K562 (cell line): ENCODE data around the gene MBOAT2. TPM values are rescaled to one million over a fixed set of nuclear protein-coding genes. Genes with fewer than 3 reads are reported as not detected.
A peak's percentile ranks its signal among the peaks of the same experiment; 100 is the strongest.

Experiments
- CBFA2T2 ChIP-seq: fragments of 450-650 bp; conservative IDR thresholded peaks from 2 replicates; pipeline ENCODE4 v1.6.1; 2017; ENCODE audit warnings: mild to moderate bottlenecking
- CREB1 ChIP-seq, 2 experiments: sonication (generic) in 1 of 2; formaldehyde crosslinking in 1 of 2; IDR thresholded peaks; 2 replicates each; pipeline versions ENCODE4 v1.6.1 to v1.8.0; 2012 to 2022; ENCODE audit warnings: inconsistent platforms in 1 of 2, mild to moderate bottlenecking in 1 of 2, missing genetic modification reagents in 1 of 2, moderate library complexity in 1 of 2
- ELF4 ChIP-seq: fragments of 450-650 bp; formaldehyde crosslinking; IDR thresholded peaks from 2 replicates; pipeline ENCODE4 v1.4.0; 2022; ENCODE audit warnings: missing genetic modification characterization
- GATAD2A ChIP-seq: fragments of 450-650 bp; IDR thresholded peaks from 2 replicates; pipeline ENCODE4 v1.6.1; 2017
- HDAC8 ChIP-seq: fragments of 450-650 bp; IDR thresholded peaks from 2 replicates; pipeline ENCODE4 v1.6.1; 2016; ENCODE audit warnings: mild to moderate bottlenecking, missing genetic modification characterization, moderate library complexity, missing compliant biosample characterization
- JUND ChIP-seq, 2 experiments: IDR thresholded peaks; 2 replicates in 1 of 2; 3 replicates in 1 of 2; pipeline ENCODE4 v1.6.1; 2011; ENCODE audit warnings: borderline replicate concordance in 2 of 2, low read depth in 2 of 2, low read length in 2 of 2, improper control_type of control experiment in 1 of 2, missing biosample characterization in 1 of 2, missing genetic modification characterization in 1 of 2, missing genetic modification reagents in 1 of 2
- PHF8 ChIP-seq: fragments of 200-600 bp; sonication (generic); IDR thresholded peaks from 2 replicates; pipeline ENCODE4 v1.6.1; 2012; ENCODE audit warnings: mixed run types, mild to moderate bottlenecking, inconsistent platforms, low read length, moderate library complexity, borderline replicate concordance
- POLR2G ChIP-seq: fragments of 200-400 bp; formaldehyde crosslinking; IDR thresholded peaks from 2 replicates; pipeline ENCODE4 v1.6.1; 2017; ENCODE audit warnings: low read depth, mild to moderate bottlenecking, antibody characterized with exemption, low read length, moderate library complexity
- SRSF3 ChIP-seq: fragments of 200-400 bp; formaldehyde crosslinking; IDR thresholded peaks from 2 replicates; pipeline ENCODE4 v1.6.1; 2016; ENCODE audit warnings: mild to moderate bottlenecking, low read length, moderate library complexity; ENCODE audit not compliant: insufficient read depth
- SUPT5H ChIP-seq: fragments of 450-650 bp; IDR thresholded peaks from 2 replicates; pipeline ENCODE4 v1.6.1; 2016
- TAF7 ChIP-seq: fragments of 450-650 bp; IDR thresholded peaks from 2 replicates; pipeline ENCODE4 v1.6.1; 2016; ENCODE audit warnings: missing genetic modification characterization, missing compliant biosample characterization
- ZKSCAN1 ChIP-seq: fragments of 150-350 bp; IDR thresholded peaks from 2 replicates; pipeline ENCODE4 v1.6.1; 2016; ENCODE audit warnings: low read depth, low read length
- ZNF263 ChIP-seq: sonication (generic); formaldehyde crosslinking; IDR thresholded peaks from 2 replicates; pipeline ENCODE4 v1.8.0; 2022; ENCODE audit warnings: mild to moderate bottlenecking, missing genetic modification reagents, borderline replicate concordance
- ZNF274 ChIP-seq: IDR thresholded peaks from 2 replicates; pipeline ENCODE4 v1.6.1; 2011; ENCODE audit warnings: low read depth, mild to moderate bottlenecking, low read length, moderate library complexity, borderline replicate concordance
- polyA plus RNA-seq, 8 experiments: library from polyadenylated mRNA; depleted of rRNA in 4 of 8; stranded (reverse) in 5 of 8; unstranded in 3 of 8; fragments of >200 nt; fragmentation: Nextera tagmentation in 2 of 8; fragmentation: Illumina TruSeq in 1 of 8; extraction: Ambion mirVana in 2 of 8; extraction: Trizol in 1 of 8; gene quantifications; 2 replicates each; pipeline versions ENCODE4 v1.2.1 to v1.2.3, GENCODE V29; 2011 to 2014; ENCODE audit warnings: inconsistent platforms in 1 of 8, missing spikeins in 1 of 8
- total RNA-seq, 7 experiments: library from RNA; depleted of rRNA in 6 of 7; stranded (reverse); fragments of >200 nt in 6 of 7; fragmentation: Illumina TruSeq in 2 of 7; extraction: Trizol in 2 of 7; gene quantifications; 2 replicates each; pipeline versions ENCODE4 v1.2.1 to v1.2.3, GENCODE V29; 2011 to 2021; ENCODE audit warnings: low replicate concordance in 1 of 7
- TF ChIP-seq, protein P1 (sequence below): sonication (generic); formaldehyde crosslinking; IDR thresholded peaks from 2 replicates; pipeline ENCODE4 v1.8.1; 2022; ENCODE audit warnings: missing genetic modification reagents
- TF ChIP-seq, protein P2 (sequence below): fragments of 450-650 bp; formaldehyde crosslinking; conservative IDR thresholded peaks from 2 replicates; pipeline ENCODE4 v1.4.0; 2022; ENCODE audit warnings: mild to moderate bottlenecking, missing genetic modification characterization
- TF ChIP-seq, protein P3 (sequence below): fragments of 250-450 bp; sonication (Bioruptor Pico); IDR thresholded peaks from 2 replicates; pipeline ENCODE4 v1.9.0; 2021; ENCODE audit warnings: mild to moderate bottlenecking, inconsistent platforms

MBOAT2 gene
- total and polyA plus RNA-seq, 9 of the 15 experiments (the other 6 are each of a cell fraction or from before 2014, with no cell fraction given), result 8.4 to 122 (median 27.6) TPM

DNA sequence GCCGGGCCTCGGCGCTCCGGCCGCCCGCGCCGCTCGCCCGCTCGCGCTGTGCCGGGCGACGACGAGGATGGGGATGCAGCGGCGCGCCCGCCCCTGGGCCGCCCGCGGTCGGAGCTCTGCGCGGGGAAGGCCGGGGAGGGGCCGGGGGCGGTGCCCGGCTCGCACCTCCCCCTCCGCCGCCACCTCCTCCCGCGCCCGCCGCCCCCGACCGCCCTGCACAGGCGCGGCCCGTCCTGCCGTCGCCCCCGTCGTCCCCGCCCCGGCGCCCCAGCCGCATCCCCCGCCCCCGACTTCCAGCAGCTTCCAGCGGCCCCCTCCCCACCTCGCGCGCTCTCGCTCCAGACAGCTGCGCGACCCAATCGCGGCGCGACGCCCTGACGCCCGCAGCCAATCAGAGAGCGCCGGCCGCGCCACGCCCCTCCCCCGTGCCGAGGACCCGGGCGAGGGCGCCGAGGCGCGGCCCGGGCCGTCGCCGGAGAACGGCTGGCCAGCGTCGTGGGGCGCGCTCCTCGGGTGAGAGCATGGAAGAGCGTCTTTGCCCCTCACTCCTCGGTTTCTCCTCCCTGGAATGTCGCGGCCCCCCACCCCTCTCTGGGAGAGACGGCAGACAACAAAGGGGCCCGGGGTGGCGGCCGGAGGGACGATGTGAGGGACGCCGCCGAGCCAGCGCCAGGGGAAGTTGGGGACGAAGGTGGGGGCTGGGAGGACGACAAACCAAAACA, at the start of gene MBOAT2 (continued):
- TF ChIP-seq, protein P1, sequence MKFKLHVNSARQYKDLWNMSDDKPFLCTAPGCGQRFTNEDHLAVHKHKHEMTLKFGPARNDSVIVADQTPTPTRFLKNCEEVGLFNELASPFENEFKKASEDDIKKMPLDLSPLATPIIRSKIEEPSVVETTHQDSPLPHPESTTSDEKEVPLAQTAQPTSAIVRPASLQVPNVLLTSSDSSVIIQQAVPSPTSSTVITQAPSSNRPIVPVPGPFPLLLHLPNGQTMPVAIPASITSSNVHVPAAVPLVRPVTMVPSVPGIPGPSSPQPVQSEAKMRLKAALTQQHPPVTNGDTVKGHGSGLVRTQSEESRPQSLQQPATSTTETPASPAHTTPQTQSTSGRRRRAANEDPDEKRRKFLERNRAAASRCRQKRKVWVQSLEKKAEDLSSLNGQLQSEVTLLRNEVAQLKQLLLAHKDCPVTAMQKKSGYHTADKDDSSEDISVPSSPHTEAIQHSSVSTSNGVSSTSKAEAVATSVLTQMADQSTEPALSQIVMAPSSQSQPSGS (CRISPR knock-in tag), result no peak
- TF ChIP-seq ZNF263, result peak; percentile 58; the same call in 1 of the 2 replicates
- peak; percentile 94 for TF ChIP-seq POLR2G
- TF ChIP-seq SRSF3, result 0 out of 2 replicates have a peak, but pooled peaks have one; percentile 35
- no peak for TF ChIP-seq ZKSCAN1
- TF ChIP-seq HDAC8 (tag), result 0 out of 2 replicates have a peak, but pooled peaks have one; percentile 41
- TF ChIP-seq SUPT5H, result peak; percentile 88
- TF ChIP-seq ZNF274, result no peak
- TF ChIP-seq PHF8, result peak; percentile 95; the same call in 1 of the 2 replicates
- TF ChIP-seq CBFA2T2, result no peak
- TF ChIP-seq, protein P2, sequence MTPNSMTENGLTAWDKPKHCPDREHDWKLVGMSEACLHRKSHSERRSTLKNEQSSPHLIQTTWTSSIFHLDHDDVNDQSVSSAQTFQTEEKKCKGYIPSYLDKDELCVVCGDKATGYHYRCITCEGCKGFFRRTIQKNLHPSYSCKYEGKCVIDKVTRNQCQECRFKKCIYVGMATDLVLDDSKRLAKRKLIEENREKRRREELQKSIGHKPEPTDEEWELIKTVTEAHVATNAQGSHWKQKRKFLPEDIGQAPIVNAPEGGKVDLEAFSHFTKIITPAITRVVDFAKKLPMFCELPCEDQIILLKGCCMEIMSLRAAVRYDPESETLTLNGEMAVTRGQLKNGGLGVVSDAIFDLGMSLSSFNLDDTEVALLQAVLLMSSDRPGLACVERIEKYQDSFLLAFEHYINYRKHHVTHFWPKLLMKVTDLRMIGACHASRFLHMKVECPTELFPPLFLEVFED, result 0 out of 2 replicates have a peak, but pooled peaks have one; percentile 6
- TF ChIP-seq, protein P3, sequence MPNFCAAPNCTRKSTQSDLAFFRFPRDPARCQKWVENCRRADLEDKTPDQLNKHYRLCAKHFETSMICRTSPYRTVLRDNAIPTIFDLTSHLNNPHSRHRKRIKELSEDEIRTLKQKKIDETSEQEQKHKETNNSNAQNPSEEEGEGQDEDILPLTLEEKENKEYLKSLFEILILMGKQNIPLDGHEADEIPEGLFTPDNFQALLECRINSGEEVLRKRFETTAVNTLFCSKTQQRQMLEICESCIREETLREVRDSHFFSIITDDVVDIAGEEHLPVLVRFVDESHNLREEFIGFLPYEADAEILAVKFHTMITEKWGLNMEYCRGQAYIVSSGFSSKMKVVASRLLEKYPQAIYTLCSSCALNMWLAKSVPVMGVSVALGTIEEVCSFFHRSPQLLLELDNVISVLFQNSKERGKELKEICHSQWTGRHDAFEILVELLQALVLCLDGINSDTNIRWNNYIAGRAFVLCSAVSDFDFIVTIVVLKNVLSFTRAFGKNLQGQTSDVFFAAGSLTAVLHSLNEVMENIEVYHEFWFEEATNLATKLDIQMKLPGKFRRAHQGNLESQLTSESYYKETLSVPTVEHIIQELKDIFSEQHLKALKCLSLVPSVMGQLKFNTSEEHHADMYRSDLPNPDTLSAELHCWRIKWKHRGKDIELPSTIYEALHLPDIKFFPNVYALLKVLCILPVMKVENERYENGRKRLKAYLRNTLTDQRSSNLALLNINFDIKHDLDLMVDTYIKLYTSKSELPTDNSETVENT (CRISPR knock-in tag), result peak; percentile 33; the same call in 1 of the 2 replicates
- 0 out of 2 replicates have a peak, but pooled peaks have one; percentile 45 for TF ChIP-seq GATAD2A
- TF ChIP-seq JUND (IDR thresholded peaks at IDR 0.05; ENCODE audit: borderline replicate concordance, low read depth, low read length), result 0 out of 2 replicates have a peak, but pooled peaks have one; percentile 2
- TF ChIP-seq JUND (tag; IDR thresholded peaks at IDR 0.05; ENCODE audit: borderline replicate concordance, low read depth, low read length), result no peak
- peak; percentile 45; the same call in 1 of the 2 replicates for TF ChIP-seq CREB1 (IDR thresholded peaks at IDR 0.05)
- no peak for TF ChIP-seq CREB1 (CRISPR knock-in tag; IDR thresholded peaks at IDR 0.05)
- no peak for TF ChIP-seq ELF4
- 0 out of 2 replicates have a peak, but pooled peaks have one; percentile 36 for TF ChIP-seq TAF7 (tag)
